Germinal center (tissue), 1 donor: Measurements from ENCODE around the gene PWWP2A.
"Not testable (repeated sequence)": the region's sequence is repeated elsewhere in the genome, so short reads cannot be mapped to it uniquely, and the experiment has no call there.

Source experiments
- DNase-seq: peaks from one replicate; pipeline ENCODE4 v3.0.0; 2012; ENCODE audit warnings: mixed read lengths, low spot score

Gene PWWP2A

GRCh38 chr5:160071916-160072315, 47.3 kb downstream of the PWWP2A start:
- no peak for DNase-seq

- DNase-seq: no peak
Observed at GRCh38 chr5:160071516-160071915, 47.7 kb downstream of the PWWP2A start.

GRCh38 chr5:160069120-160069519, 50.1 kb downstream of the PWWP2A start:
- not testable (repeated sequence) for DNase-seq

- DNase-seq: no peak
Observed at GRCh38 chr5:160064995-160065614, 54.1 kb downstream of the PWWP2A start.

GRCh38 chr5:160064417-160064810, 54.8 kb downstream of the PWWP2A start:
- no peak for DNase-seq

GRCh38 chr5:160061770-160062169, 57.5 kb downstream of the PWWP2A start:
- DNase-seq: no peak

- DNase-seq: no peak
Observed at GRCh38 chr5:160060001-160060400, 59.2 kb downstream of the PWWP2A start.

GRCh38 chr5:160057256-160057655, 62.0 kb downstream of the PWWP2A start:
- no peak for DNase-seq

GRCh38 chr5:160054831-160055230, 64.4 kb downstream of the PWWP2A start:
- no peak for DNase-seq

GRCh38 chr5:160054047-160054446, 65.2 kb downstream of the PWWP2A start:
- no peak for DNase-seq

GRCh38 chr5:160049099-160049498, 70.2 kb downstream of the PWWP2A start:
- DNase-seq: no peak

GRCh38 chr5:160048131-160048530, 71.1 kb downstream of the PWWP2A start:
- no peak for DNase-seq

- DNase-seq: no peak
Observed at GRCh38 chr5:160047423-160047822, 71.8 kb downstream of the PWWP2A start.

- DNase-seq: no peak
Observed at GRCh38 chr5:160044967-160045366, 74.3 kb downstream of the PWWP2A start.

- DNase-seq: no peak
Observed at GRCh38 chr5:160044391-160044804, 74.9 kb downstream of the PWWP2A start.

- DNase-seq: no peak
Observed at GRCh38 chr5:160042671-160043070, 76.6 kb downstream of the PWWP2A start.
